HCT116 (cell line): ENCODE data around the gene HMGXB4.

Experiments
- CTCF ChIP-seq, 3 experiments: fragments of 200-600 bp in 1 of 3; sonication (generic) in 1 of 3; IDR thresholded peaks in 2 of 3; conservative IDR thresholded peaks in 1 of 3; 2 replicates each; pipeline ENCODE4 v1.5.1; 2012 to 2017; ENCODE audit warnings: low read depth in 2 of 3, low read length in 2 of 3, antibody characterized with exemption in 1 of 3, borderline replicate concordance in 1 of 3, control low read depth in 1 of 3, mild to moderate bottlenecking in 1 of 3, mixed read lengths in 1 of 3, mixed run types in 1 of 3, moderate library complexity in 1 of 3; ENCODE audit not compliant: insufficient read depth in 1 of 3
- EGR1 ChIP-seq: IDR thresholded peaks from 2 replicates; pipeline ENCODE4 v1.6.1; 2012; ENCODE audit warnings: low read depth
- ELF1 ChIP-seq: IDR thresholded peaks from 2 replicates; pipeline ENCODE4 v1.6.1; 2012; ENCODE audit warnings: low read depth, borderline replicate concordance
- EZH2 ChIP-seq: fragments of 200-600 bp; sonication (generic); IDR thresholded peaks from 2 replicates; pipeline ENCODE4 v1.6.1; 2017; ENCODE audit warnings: antibody characterized with exemption, mixed run types
- EZH2phosphoT487 ChIP-seq: fragments of 200-600 bp; IDR thresholded peaks from 2 replicates; pipeline ENCODE4 v1.6.1; 2018; ENCODE audit warnings: antibody characterized with exemption, borderline replicate concordance
- JUND ChIP-seq: IDR thresholded peaks from 2 replicates; pipeline ENCODE4 v1.6.1; 2012
- POLR2A ChIP-seq: IDR thresholded peaks from 2 replicates; pipeline ENCODE4 v1.7.0; 2011; ENCODE audit warnings: borderline replicate concordance; ENCODE audit not compliant: insufficient read depth, insufficient read length; ENCODE audit errors: extremely low read depth
- RAD21 ChIP-seq: IDR thresholded peaks from 2 replicates; pipeline ENCODE4 v1.6.1; 2012; ENCODE audit warnings: low read depth, mild to moderate bottlenecking
- REST ChIP-seq: IDR thresholded peaks from 2 replicates; pipeline ENCODE4 v1.6.1; 2012; ENCODE audit warnings: low read depth
- SIN3A ChIP-seq: IDR thresholded peaks from 2 replicates; pipeline ENCODE4 v1.6.1; 2012; ENCODE audit warnings: low read depth
- SP1 ChIP-seq: IDR thresholded peaks from 2 replicates; pipeline ENCODE4 v1.6.1; 2012; ENCODE audit warnings: low read depth
- ZFX ChIP-seq: fragments of 450-650 bp; IDR thresholded peaks from 2 replicates; pipeline ENCODE4 v1.6.1; 2017

GRCh38 chr22:35231585-35232084, 25.7 kb upstream of the HMGXB4 start:
- TF ChIP-seq POLR2A: no peak
- peak; percentile 64 to 99 (median 98) for TF ChIP-seq CTCF (IDR thresholded peaks at IDR 0.05 in 2 of 3, conservative IDR thresholded peaks at IDR 0.05 in 1 of 3; ENCODE audit: borderline replicate concordance in 1 of 3, insufficient read depth in 1 of 3, low read depth in 2 of 3, low read length in 2 of 3)
- peak; percentile 88 for TF ChIP-seq EGR1
- TF ChIP-seq EZH2phosphoT487: no peak
- no peak for TF ChIP-seq ZFX
- no peak for TF ChIP-seq SIN3A
- TF ChIP-seq EZH2: no peak
- no peak for TF ChIP-seq ELF1
- TF ChIP-seq JUND: no peak
- TF ChIP-seq RAD21: peak; percentile 74
- no peak for TF ChIP-seq REST
- TF ChIP-seq SP1: no peak
